Measurements from ENCODE around the gene STK35. TPM values are rescaled to one million over a fixed set of nuclear protein-coding genes. Genes with fewer than 3 reads are reported as not detected.

The STK35 gene
- total RNA-seq, 1 donor from 2014 or later: 20.0 TPM

- peaks cover 3% of the 10 kb centered on the region for H3K27me3 ChIP-seq (ENCODE audit: control insufficient read depth, insufficient read depth, low read length)
- H3K4me3 ChIP-seq (ENCODE audit: low read depth, low read length): no peak overlapping the region
- no peaks in the 10 kb centered on the region for H3K36me3 ChIP-seq (ENCODE audit: control insufficient read depth, insufficient read depth, low read length)
- TF ChIP-seq, protein P1, sequence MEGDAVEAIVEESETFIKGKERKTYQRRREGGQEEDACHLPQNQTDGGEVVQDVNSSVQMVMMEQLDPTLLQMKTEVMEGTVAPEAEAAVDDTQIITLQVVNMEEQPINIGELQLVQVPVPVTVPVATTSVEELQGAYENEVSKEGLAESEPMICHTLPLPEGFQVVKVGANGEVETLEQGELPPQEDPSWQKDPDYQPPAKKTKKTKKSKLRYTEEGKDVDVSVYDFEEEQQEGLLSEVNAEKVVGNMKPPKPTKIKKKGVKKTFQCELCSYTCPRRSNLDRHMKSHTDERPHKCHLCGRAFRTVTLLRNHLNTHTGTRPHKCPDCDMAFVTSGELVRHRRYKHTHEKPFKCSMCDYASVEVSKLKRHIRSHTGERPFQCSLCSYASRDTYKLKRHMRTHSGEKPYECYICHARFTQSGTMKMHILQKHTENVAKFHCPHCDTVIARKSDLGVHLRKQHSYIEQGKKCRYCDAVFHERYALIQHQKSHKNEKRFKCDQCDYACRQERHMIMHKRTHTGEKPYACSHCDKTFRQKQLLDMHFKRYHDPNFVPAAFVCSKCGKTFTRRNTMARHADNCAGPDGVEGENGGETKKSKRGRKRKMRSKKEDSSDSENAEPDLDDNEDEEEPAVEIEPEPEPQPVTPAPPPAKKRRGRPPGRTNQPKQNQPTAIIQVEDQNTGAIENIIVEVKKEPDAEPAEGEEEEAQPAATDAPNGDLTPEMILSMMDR (IDR thresholded peaks at IDR 0.05; ENCODE audit: insufficient read depth, low read length, severe bottlenecking): no peak
- no peak for DNase-seq (ENCODE audit: low read depth)
- no peak for FAIRE-seq
These were observed 7.7 kb upstream of the STK35 start for GRCh38 chr20:2093883-2094282.

DNA sequence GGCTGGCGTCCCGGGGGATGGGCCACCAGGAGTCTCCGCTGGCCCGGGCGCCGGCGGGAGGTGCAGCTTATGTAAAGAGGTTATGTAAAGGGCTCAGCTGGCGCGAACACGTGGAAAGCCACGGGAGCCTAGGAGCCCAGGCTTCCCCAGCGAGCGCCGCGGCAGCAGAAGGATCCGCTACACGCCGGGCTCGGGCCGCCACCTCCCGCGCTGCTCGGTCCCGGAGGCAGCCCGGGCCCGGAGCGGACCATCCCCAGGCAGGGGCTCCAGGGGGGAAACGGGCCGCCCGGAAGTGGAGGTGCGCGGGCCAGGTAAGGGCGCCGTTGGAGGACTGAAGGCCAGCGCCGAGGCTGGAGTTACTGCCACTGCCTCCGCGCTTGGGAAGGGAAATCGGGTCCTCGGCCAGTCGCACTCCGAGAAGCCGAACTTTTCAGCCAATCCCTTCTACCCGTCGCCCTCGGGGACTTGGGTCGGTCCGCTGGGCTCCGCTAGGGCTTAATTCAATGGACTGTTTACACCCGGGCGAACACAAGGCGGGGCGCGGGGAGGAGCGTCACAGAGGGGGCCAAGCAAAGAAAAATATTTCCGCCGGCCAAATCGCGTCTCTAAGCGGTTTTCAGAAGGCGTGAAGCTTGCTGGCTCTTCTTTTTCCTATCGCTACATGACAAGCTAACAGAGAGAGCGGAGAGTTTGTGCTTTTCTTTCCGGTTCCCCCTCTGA lies 398 bp downstream of the STK35 start:
- TF ChIP-seq, protein P1 (IDR thresholded peaks at IDR 0.05; ENCODE audit: insufficient read depth, low read length, severe bottlenecking): no peak
- no peak for FAIRE-seq
- Histone ChIP-seq H3K27me3 (ENCODE audit: control insufficient read depth, insufficient read depth, low read length) (no peaks in the 10 kb centered on the region), H3K36me3 (ENCODE audit: control insufficient read depth, insufficient read depth, low read length) (peaks cover 1% of the 10 kb centered on the region), H3K4me3 (ENCODE audit: low read depth, low read length) (peak overlapping the region; percentile 83)
- DNase-seq (ENCODE audit: low read depth): peak; percentile 76

DNA sequence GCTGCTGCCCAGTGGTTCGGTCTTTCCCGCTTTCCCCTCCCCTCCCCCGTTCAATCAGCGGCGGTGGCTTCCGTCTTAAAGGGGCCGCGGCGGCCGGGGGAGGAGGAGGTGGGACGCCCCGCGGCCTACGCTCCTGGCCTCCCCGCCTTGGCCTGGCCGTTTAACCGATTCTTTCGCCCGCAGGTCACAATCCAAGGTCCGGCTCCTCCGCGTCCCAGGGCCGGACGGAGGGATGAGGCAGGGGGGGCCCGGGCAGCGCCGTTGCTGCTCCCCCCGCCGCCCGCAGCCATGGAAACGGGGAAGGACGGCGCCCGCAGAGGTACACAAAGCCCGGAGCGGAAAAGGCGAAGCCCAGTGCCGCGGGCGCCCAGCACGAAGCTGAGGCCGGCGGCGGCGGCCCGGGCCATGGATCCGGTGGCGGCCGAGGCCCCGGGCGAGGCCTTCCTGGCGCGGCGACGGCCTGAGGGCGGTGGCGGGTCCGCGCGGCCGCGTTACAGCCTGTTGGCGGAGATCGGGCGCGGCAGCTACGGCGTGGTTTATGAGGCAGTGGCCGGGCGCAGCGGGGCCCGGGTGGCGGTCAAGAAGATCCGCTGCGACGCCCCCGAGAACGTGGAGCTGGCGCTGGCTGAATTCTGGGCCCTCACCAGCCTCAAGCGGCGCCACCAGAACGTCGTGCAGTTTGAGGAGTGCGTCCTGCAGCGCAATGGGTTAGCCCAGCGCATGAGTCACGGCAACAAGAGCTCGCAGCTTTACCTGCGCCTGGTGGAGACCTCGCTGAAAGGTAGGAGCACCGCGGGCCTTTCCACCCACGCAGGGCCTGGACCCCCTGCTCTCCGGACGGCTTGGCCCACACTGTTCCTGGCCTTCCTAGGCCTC lies 1.2 kb downstream of the STK35 start:
- DNase-seq (ENCODE audit: low read depth) (peak; percentile 77), FAIRE-seq (no peak)
- TF ChIP-seq, protein P1 (IDR thresholded peaks at IDR 0.05; ENCODE audit: insufficient read depth, low read length, severe bottlenecking): peak; percentile 7
- no peaks in the 10 kb centered on the region for H3K27me3 ChIP-seq (ENCODE audit: control insufficient read depth, insufficient read depth, low read length)
- peaks cover 1% of the 10 kb centered on the region for H3K36me3 ChIP-seq (ENCODE audit: control insufficient read depth, insufficient read depth, low read length)
- H3K4me3 ChIP-seq (ENCODE audit: low read depth, low read length): peak overlapping the region; percentile 83

GRCh38 chr20:2103461-2104153 lies 2.0 kb downstream of the STK35 start:
- no peak for FAIRE-seq
- Histone ChIP-seq H3K4me3 (ENCODE audit: low read depth, low read length) (peak overlapping the region; percentile 83), H3K27me3 (ENCODE audit: control insufficient read depth, insufficient read depth, low read length) (no peaks in the 10 kb centered on the region), H3K36me3 (ENCODE audit: control insufficient read depth, insufficient read depth, low read length) (peaks cover 1% of the 10 kb centered on the region)
- DNase-seq (ENCODE audit: low read depth): no peak
- TF ChIP-seq, protein P1 (IDR thresholded peaks at IDR 0.05; ENCODE audit: insufficient read depth, low read length, severe bottlenecking): no peak

DNA sequence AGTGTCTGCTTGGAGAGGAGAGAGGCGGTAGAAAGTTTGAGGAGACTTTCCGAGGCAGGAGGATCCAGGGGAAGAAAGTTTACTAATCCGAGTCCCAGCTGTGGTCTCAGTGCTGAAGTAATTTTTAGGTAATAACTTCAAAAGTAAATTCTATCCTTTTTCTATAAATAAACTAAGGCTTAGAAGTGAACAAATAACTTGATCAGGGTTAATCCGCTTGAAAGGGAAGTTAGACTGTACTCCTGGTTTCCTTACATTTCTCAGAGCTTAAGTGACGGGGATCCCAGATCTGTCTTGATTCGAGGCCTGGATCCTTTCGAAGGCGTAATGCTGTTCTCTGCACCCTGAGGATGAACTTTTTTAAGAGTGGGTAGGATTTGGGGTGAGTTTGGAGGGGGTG lies 2.6 kb downstream of the STK35 start:
- H3K4me3 ChIP-seq (ENCODE audit: low read depth, low read length): peak overlapping the region; percentile 83
- DNase-seq (ENCODE audit: low read depth) (no peak), FAIRE-seq (no peak)
- no peaks in the 10 kb centered on the region for H3K27me3 ChIP-seq (ENCODE audit: control insufficient read depth, insufficient read depth, low read length)
- TF ChIP-seq, protein P1 (IDR thresholded peaks at IDR 0.05; ENCODE audit: insufficient read depth, low read length, severe bottlenecking): no peak
- peaks cover 1% of the 10 kb centered on the region for H3K36me3 ChIP-seq (ENCODE audit: control insufficient read depth, insufficient read depth, low read length)
